ENCODE data around the gene RAB29. TPM values are rescaled to one million over a fixed set of nuclear protein-coding genes. Genes with fewer than 3 reads are reported as not detected.

The RAB29 gene
- total RNA-seq, 6 experiments from 2014 or later = 16.4 to 26.8 (median 21.2) TPM

- Histone ChIP-seq H3K27ac (no peak overlapping the region), H3K9me3 (no peaks in the 10 kb centered on the region), H3K36me3 (peaks cover 0 to 3% (median 0%) of the 10 kb centered on the region in 4 donors), H3K4me3 (no peak overlapping the region), H3K27me3 (no peaks in the 10 kb centered on the region), H3K4me1 (no peaks in the 10 kb centered on the region)
- intact Hi-C loops (cut with DNase I) = loop anchor here (5.0 to 10.0 kb wide), 2 partner anchors 118 to 121 kb away; no protein-coding TSS in a partner anchor
- DNase-seq = no peak
- 62% methylated on average over 5 of the region's 5 CpGs for WGBS (ENCODE audit: insufficient coverage, low coverage, low lambda C conversion rate, missing lambda C conversion rate)
- ATAC-seq = no peak
- TF ChIP-seq CTCF (IDR thresholded peaks at IDR 0.05) (no peak), POLR2A (IDR thresholded peaks at IDR 0.05) (no peak)
Observed at GRCh38 chr1:205794011-205794730, 18.9 kb upstream of the RAB29 start.

- Histone ChIP-seq H3K27me3 (no peaks in the 10 kb centered on the region), H3K4me3 (no peak overlapping the region), H3K27ac (no peak overlapping the region), H3K9me3 (no peaks in the 10 kb centered on the region), H3K4me1 (no peaks in the 10 kb centered on the region), H3K36me3 (no peaks in the 10 kb centered on the region)
- intact Hi-C loops (cut with DNase I) = loop anchor here (5.0 to 10.0 kb wide), 2 partner anchors 119 to 122 kb away; no protein-coding TSS in a partner anchor
- 76% methylated on average over 6 of the region's 6 CpGs for WGBS (ENCODE audit: insufficient coverage, low coverage, low lambda C conversion rate, missing lambda C conversion rate)
- TF ChIP-seq POLR2A (IDR thresholded peaks at IDR 0.05) (no peak), CTCF (IDR thresholded peaks at IDR 0.05) (no peak)
- DNase-seq (no peak), ATAC-seq (no peak)
Observed at GRCh38 chr1:205792961-205793673, 17.8 kb upstream of the RAB29 start.

GRCh38 chr1:205792481-205792881, 17.2 kb upstream of the RAB29 start:
- TF ChIP-seq CTCF (IDR thresholded peaks at IDR 0.05) = no peak
- no peak for TF ChIP-seq POLR2A (IDR thresholded peaks at IDR 0.05)
- intact Hi-C loops (cut with DNase I) = loop anchor here (5.0 to 10.0 kb wide), 2 partner anchors 120 to 122 kb away; no protein-coding TSS in a partner anchor
- Histone ChIP-seq H3K36me3 (no peaks in the 10 kb centered on the region), H3K27me3 (no peaks in the 10 kb centered on the region), H3K9me3 (no peaks in the 10 kb centered on the region), H3K27ac (no peak overlapping the region), H3K4me3 (no peak overlapping the region), H3K4me1 (no peaks in the 10 kb centered on the region)
- ATAC-seq (no peak), DNase-seq (no peak)
- 80% methylated on average over 5 of the region's 8 CpGs for WGBS (ENCODE audit: insufficient coverage, low coverage, low lambda C conversion rate, missing lambda C conversion rate)

- ATAC-seq (peak; percentile 96 to 98 (median 97)), DNase-seq (peak; percentile 66 to 74 (median 71))
- Histone ChIP-seq H3K4me1 (no peaks in the 10 kb centered on the region), H3K36me3 (no peaks in the 10 kb centered on the region), H3K9me3 (no peaks in the 10 kb centered on the region), H3K27ac (no peak overlapping the region), H3K4me3 (no peak overlapping the region), H3K27me3 (no peaks in the 10 kb centered on the region)
- TF ChIP-seq POLR2A (IDR thresholded peaks at IDR 0.05) (no peak), CTCF (IDR thresholded peaks at IDR 0.05) (peak; percentile 80 to 91 (median 82))
- intact Hi-C loops (cut with DNase I) = loop anchor here (5.0 to 10.0 kb wide), 2 partner anchors 121 to 123 kb away; no protein-coding TSS in a partner anchor
- 37% methylated on average over 5 of the region's 5 CpGs for WGBS (ENCODE audit: insufficient coverage, low coverage, low lambda C conversion rate, missing lambda C conversion rate)
Observed at GRCh38 chr1:205791568-205792180, 16.4 kb upstream of the RAB29 start.
